ENCODE data around the gene SV2A.

GRCh38 chr1:149963358-149963757 lies 45.7 kb upstream of the SV2A start:
- TF ChIP-seq ZNF384 (IDR thresholded peaks at IDR 0.05): no peak
- no peak for TF ChIP-seq SP1 (IDR thresholded peaks at IDR 0.05)
- no peak for TF ChIP-seq SUZ12 (IDR thresholded peaks at IDR 0.05)
- no peak for TF ChIP-seq FOXK2 (IDR thresholded peaks at IDR 0.05)
- TF ChIP-seq FOXA1 (IDR thresholded peaks at IDR 0.05): no peak
- no peak for TF ChIP-seq PKNOX1 (IDR thresholded peaks at IDR 0.05)
- no peak for TF ChIP-seq FOXM1 (IDR thresholded peaks at IDR 0.05; ENCODE audit: borderline replicate concordance)
- TF ChIP-seq ARNT (IDR thresholded peaks at IDR 0.05): no peak
- TF ChIP-seq ELF4 (IDR thresholded peaks at IDR 0.05): no peak
- no peak for TF ChIP-seq BHLHE40 (IDR thresholded peaks at IDR 0.05; ENCODE audit: borderline replicate concordance)
- TF ChIP-seq HDGF (IDR thresholded peaks at IDR 0.05; ENCODE audit: borderline replicate concordance): no peak
